Suppressor macrophage treated with lipopolysaccharide for 4 hours (primary cell): ENCODE results near the gene MINDY4.

Source experiments
- DNase-seq: peaks from one replicate; pipeline ENCODE4 v3.0.0-alpha.2; 2020

MINDY4 gene

GRCh38 chr7:30859940-30860496 lies 88.8 kb downstream of the MINDY4 start:
- no peak for DNase-seq

GRCh38 chr7:30861612-30862011 lies 90.4 kb downstream of the MINDY4 start:
- DNase-seq = no peak

- no peak for DNase-seq
Measured at GRCh38 chr7:30862995-30863705, 91.9 kb downstream of the MINDY4 start.

GRCh38 chr7:30863706-30864035 lies 92.5 kb downstream of the MINDY4 start:
- DNase-seq = no peak

- DNase-seq = no peak
Measured at GRCh38 chr7:30864101-30864500, 92.9 kb downstream of the MINDY4 start.

GRCh38 chr7:30865076-30865475 lies 93.9 kb downstream of the MINDY4 start:
- no peak for DNase-seq

- no peak for DNase-seq
Measured at GRCh38 chr7:30865821-30866220, 94.6 kb downstream of the MINDY4 start.

GRCh38 chr7:30866939-30867338 lies 95.7 kb downstream of the MINDY4 start:
- DNase-seq = no peak

GRCh38 chr7:30867483-30867882 lies 96.3 kb downstream of the MINDY4 start:
- DNase-seq = no peak

GRCh38 chr7:30869794-30870611 lies 98.8 kb downstream of the MINDY4 start:
- DNase-seq = no peak

GRCh38 chr7:30870821-30871518 lies 99.8 kb downstream of the MINDY4 start:
- DNase-seq = no peak

- DNase-seq = no peak
Measured at GRCh38 chr7:30871655-30872054, 100.4 kb downstream of the MINDY4 start.

- DNase-seq = no peak
Measured at GRCh38 chr7:30873207-30873606, 102.0 kb downstream of the MINDY4 start.

- DNase-seq = no peak
Measured at GRCh38 chr7:30873656-30874055, 102.4 kb downstream of the MINDY4 start.

- peak; percentile 14 for DNase-seq
Measured at GRCh38 chr7:30874656-30875302, 103.6 kb downstream of the MINDY4 start.

- peak; percentile 44 for DNase-seq
Measured at GRCh38 chr7:30877015-30877769, 106.0 kb downstream of the MINDY4 start.

GRCh38 chr7:30877993-30878392 lies 106.8 kb downstream of the MINDY4 start:
- DNase-seq = no peak

GRCh38 chr7:30879139-30880124 lies 108.2 kb downstream of the MINDY4 start:
- DNase-seq = no peak

GRCh38 chr7:30880125-30880720 lies 109.0 kb downstream of the MINDY4 start:
- peak; percentile 50 for DNase-seq

- DNase-seq = no peak
Measured at GRCh38 chr7:30880941-30881340, 109.7 kb downstream of the MINDY4 start.

- DNase-seq = no peak
Measured at GRCh38 chr7:30881448-30881847, 110.2 kb downstream of the MINDY4 start.
